ENCODE measurements around the gene ASTN1. TPM values are rescaled to one million over a fixed set of nuclear protein-coding genes. Genes with fewer than 3 reads are reported as not detected.

Gene ASTN1
- total RNA-seq, 1 donor, result not detected

GRCh38 chr1:177007437-177008161 is 156.9 kb downstream of the ASTN1 start:
- DNase-seq (ENCODE audit: insufficient read length, low spot score, missing footprints), result no peak
- no peak for TF ChIP-seq CTCF (IDR thresholded peaks at IDR 0.05; ENCODE audit: extremely low read depth, low read depth, low read length)
- H4K20me1 ChIP-seq (ENCODE audit: insufficient read depth, low read length), result no peaks in the 10 kb centered on the region
- no peak overlapping the region for H3K4me3 ChIP-seq (ENCODE audit: insufficient read depth, low read length)
- no peak overlapping the region for H2AFZ ChIP-seq (ENCODE audit: low read length)
- no peaks in the 10 kb centered on the region for H3K27me3 ChIP-seq (ENCODE audit: insufficient read depth, low read length)
- no peak overlapping the region for H3K27ac ChIP-seq (ENCODE audit: low read depth, low read length)
- H3K4me2 ChIP-seq (ENCODE audit: insufficient read depth, low read length), result no peak overlapping the region
- no peaks in the 10 kb centered on the region for H3K4me1 ChIP-seq (ENCODE audit: insufficient read depth, low read length)
- no peaks in the 10 kb centered on the region for H3K9me3 ChIP-seq (ENCODE audit: low read depth, low read length)
- H3K79me2 ChIP-seq (ENCODE audit: insufficient read depth, low read length), result no peaks in the 10 kb centered on the region
- no peaks in the 10 kb centered on the region for H3K36me3 ChIP-seq (ENCODE audit: insufficient read depth, low read length)

DNA sequence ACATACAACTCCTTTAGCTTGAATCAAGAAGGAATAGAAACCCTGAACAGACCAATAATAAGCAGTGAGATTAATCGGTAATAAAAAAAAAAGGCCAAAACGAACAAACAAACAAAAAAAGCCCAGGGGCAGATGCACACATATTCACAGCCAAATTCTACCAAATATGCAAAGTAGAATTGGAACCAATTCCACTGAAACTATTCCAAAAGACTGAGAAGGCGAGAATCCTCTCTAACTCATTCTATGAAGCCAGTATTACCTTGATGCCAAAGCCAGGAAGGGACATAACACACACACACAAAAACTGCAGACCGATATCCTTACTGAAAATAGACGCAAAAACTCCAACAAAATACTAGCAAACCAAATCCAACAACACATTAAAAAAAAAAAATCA is 161.6 kb downstream of the ASTN1 start:
- no peak overlapping the region for H3K27ac ChIP-seq (ENCODE audit: low read depth, low read length)
- no peaks in the 10 kb centered on the region for H3K27me3 ChIP-seq (ENCODE audit: insufficient read depth, low read length)
- TF ChIP-seq CTCF (IDR thresholded peaks at IDR 0.05; ENCODE audit: extremely low read depth, low read depth, low read length), result no peak
- no peak overlapping the region for H3K4me3 ChIP-seq (ENCODE audit: insufficient read depth, low read length)
- H3K9me3 ChIP-seq (ENCODE audit: low read depth, low read length), result no peaks in the 10 kb centered on the region
- DNase-seq (ENCODE audit: insufficient read length, low spot score, missing footprints), result no peak
- H2AFZ ChIP-seq (ENCODE audit: low read length), result no peak overlapping the region
- no peaks in the 10 kb centered on the region for H3K36me3 ChIP-seq (ENCODE audit: insufficient read depth, low read length)
- no peak overlapping the region for H3K4me2 ChIP-seq (ENCODE audit: insufficient read depth, low read length)
- no peaks in the 10 kb centered on the region for H4K20me1 ChIP-seq (ENCODE audit: insufficient read depth, low read length)
- no peaks in the 10 kb centered on the region for H3K79me2 ChIP-seq (ENCODE audit: insufficient read depth, low read length)
- no peaks in the 10 kb centered on the region for H3K4me1 ChIP-seq (ENCODE audit: insufficient read depth, low read length)

GRCh38 chr1:177001556-177001955 is 163.0 kb downstream of the ASTN1 start:
- Histone ChIP-seq H4K20me1 (ENCODE audit: insufficient read depth, low read length) (no peaks in the 10 kb centered on the region), H3K36me3 (ENCODE audit: insufficient read depth, low read length) (no peaks in the 10 kb centered on the region), H3K27me3 (ENCODE audit: insufficient read depth, low read length) (no peaks in the 10 kb centered on the region), H3K4me3 (ENCODE audit: insufficient read depth, low read length) (no peak overlapping the region), H3K4me2 (ENCODE audit: insufficient read depth, low read length) (no peak overlapping the region), H3K79me2 (ENCODE audit: insufficient read depth, low read length) (no peaks in the 10 kb centered on the region), H3K9me3 (ENCODE audit: low read depth, low read length) (no peaks in the 10 kb centered on the region), H3K27ac (ENCODE audit: low read depth, low read length) (no peak overlapping the region), H3K4me1 (ENCODE audit: insufficient read depth, low read length) (no peaks in the 10 kb centered on the region), H2AFZ (ENCODE audit: low read length) (no peak overlapping the region)
- TF ChIP-seq CTCF (IDR thresholded peaks at IDR 0.05; ENCODE audit: extremely low read depth, low read depth, low read length), result no peak
- no peak for DNase-seq (ENCODE audit: insufficient read length, low spot score, missing footprints)

GRCh38 chr1:176998183-176998795 is 166.2 kb downstream of the ASTN1 start:
- H3K4me2 ChIP-seq (ENCODE audit: insufficient read depth, low read length), result no peak overlapping the region
- no peak for TF ChIP-seq CTCF (IDR thresholded peaks at IDR 0.05; ENCODE audit: extremely low read depth, low read depth, low read length)
- no peak overlapping the region for H3K4me3 ChIP-seq (ENCODE audit: insufficient read depth, low read length)
- H3K9me3 ChIP-seq (ENCODE audit: low read depth, low read length), result no peaks in the 10 kb centered on the region
- no peaks in the 10 kb centered on the region for H4K20me1 ChIP-seq (ENCODE audit: insufficient read depth, low read length)
- DNase-seq (ENCODE audit: insufficient read length, low spot score, missing footprints), result no peak
- no peaks in the 10 kb centered on the region for H3K36me3 ChIP-seq (ENCODE audit: insufficient read depth, low read length)
- no peak overlapping the region for H3K27ac ChIP-seq (ENCODE audit: low read depth, low read length)
- H3K79me2 ChIP-seq (ENCODE audit: insufficient read depth, low read length), result no peaks in the 10 kb centered on the region
- no peaks in the 10 kb centered on the region for H3K27me3 ChIP-seq (ENCODE audit: insufficient read depth, low read length)
- no peaks in the 10 kb centered on the region for H3K4me1 ChIP-seq (ENCODE audit: insufficient read depth, low read length)
- no peak overlapping the region for H2AFZ ChIP-seq (ENCODE audit: low read length)

Data from osteoblast (primary cell).